Ureter (tissue), 1 donor: ENCODE results near the gene RPS17. TPM values are rescaled to one million over a fixed set of nuclear protein-coding genes. Genes with fewer than 3 reads are reported as not detected.

ENCODE experiments used
- DNase-seq: peaks from one replicate; pipeline ENCODE4 v3.0.0-alpha.2; 2020; ENCODE audit warnings: low spot score
- total RNA-seq: library from RNA; stranded (reverse); gene quantifications from one replicate; pipeline ENCODE4 v1.2.4, GENCODE V29; 2023
- donor health status: DM: yes; HTN: yes; CAD: no.

The RPS17 gene
- 1,866 TPM for total RNA-seq

DNA sequence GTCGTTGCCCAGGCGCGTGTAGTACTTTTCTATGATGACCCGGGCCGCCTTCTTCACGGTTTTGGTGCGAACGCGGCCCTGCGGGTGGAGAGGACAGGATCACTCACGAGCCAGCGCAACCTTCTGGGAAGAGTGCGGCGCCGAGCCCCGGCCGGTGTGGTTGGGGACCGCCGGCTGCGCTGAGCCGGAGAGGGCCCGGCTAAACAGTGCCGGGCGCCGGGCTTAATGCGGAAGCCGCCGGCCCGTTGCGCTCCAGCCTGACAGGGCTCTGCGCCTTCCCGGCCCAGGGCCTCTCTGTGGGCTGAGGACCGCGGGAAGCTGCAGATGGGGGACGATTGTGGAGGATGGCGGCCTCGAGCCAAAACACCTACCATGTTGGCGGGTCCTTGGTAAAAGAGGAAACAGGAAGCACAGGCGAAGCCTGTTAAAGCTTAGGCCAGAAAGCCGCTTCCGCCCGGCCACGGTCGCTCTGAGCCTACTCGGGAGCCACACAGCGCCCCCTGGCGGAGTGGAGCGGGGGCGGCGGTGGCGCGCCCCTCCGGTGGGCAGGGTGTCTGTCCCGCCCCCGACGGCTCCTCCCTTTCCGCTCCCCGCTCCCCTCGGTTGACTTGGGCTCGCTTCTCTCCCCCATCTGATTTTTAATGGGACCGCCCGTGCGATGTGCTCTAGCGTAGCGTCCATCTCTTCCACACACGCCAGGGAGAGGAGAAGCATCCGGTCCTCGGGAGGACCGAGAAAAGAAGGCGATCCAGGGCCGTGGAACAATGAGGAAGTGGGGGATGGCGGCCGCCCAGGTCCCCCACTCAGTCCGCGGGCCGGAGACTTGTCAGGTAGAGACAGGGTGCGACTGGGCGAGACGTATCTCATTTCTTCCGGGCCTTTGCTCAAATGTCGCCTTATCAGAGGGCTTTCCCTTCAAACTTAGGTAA is at the start of gene RPS17:
TSS of gene RPS17 (minus strand) at position 403 of the 929 bp plus-strand sequence. CDS start at position 374, 29 bp downstream.
- DNase-seq = peak; percentile 97

- no peak for DNase-seq
Observed at GRCh38 chr15:82587805-82588204, 47.5 kb upstream of the RPS17 start.

DNA sequence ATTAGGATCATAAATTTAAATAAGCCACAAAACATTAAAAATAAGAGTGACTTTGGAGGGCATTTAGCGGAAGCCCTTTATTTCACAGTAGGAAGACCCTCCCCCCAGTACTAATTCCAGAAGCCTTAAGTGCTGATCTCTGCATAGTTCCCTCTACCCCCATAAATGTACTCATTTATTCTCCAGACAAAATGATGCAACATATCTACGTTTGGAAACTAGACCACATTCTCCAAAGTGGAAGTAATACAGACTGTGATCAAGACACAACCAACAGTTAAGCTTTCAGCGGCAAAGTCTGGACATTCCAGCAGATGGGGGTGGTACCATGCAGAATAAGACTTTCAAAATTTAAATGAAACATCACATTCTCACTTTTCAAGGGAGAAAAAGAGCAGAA is 44.8 kb upstream of the RPS17 start:
- no peak for DNase-seq

DNA sequence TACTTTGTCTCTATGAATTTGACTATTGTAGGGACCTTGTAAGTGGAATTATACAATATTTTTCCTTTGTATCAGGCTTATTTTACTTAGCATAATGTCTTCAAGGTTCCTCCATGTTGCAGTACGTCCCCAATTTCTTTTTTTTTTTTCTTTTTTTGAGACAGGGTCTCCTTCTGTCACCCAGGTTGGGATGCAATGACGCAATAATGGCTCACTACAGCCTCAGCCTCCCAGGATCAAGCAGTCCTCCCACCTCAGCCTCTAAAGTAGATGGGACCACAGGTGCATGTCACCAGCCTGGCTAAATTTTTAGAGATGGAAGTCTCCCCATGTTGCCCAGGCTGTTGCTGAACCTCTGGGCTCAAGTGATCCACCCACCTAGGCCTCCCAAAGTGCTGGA is 40.5 kb upstream of the RPS17 start:
- DNase-seq = no peak

GRCh38 chr15:82575335-82575734 is 35.1 kb upstream of the RPS17 start:
- DNase-seq = no peak

DNA sequence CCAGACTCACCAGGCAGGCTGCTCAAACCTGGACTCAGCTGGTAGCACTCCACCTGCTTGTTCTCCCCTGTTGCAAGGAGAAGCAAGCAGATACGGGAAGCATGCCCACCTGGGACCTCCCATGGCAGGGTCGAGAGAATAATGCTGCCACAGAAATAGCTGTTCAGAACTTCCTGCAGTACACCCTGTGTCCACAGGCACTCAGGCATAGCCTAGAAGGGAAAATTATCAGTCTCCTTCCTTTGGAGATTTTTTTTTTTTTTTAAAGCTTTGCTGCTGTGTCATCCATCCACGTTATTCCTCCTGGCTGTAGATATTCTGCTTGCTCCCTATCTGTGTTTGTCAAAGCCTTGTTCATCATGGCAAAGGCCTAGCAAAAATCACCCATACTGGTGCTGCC is 32.7 kb upstream of the RPS17 start:
- no peak for DNase-seq

DNA sequence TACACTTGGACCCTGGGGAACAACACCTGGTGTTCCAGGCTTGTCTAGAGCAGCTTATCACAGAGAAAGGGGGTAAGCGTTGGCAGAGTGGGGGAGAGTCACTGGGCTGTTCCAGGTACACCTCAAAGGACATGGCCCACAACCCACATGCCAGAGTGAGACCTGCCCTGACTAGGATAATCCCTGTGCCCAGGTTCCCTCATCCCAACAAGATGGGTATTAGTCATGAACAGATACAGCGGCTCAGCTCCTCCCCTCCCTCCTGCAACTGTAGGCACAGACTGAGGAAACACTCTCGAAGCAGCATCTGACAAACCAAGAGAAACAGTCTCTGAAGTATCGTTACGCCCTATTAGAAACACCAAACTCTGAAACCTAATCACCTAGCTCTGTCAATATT is 32.1 kb upstream of the RPS17 start:
- no peak for DNase-seq

DNA sequence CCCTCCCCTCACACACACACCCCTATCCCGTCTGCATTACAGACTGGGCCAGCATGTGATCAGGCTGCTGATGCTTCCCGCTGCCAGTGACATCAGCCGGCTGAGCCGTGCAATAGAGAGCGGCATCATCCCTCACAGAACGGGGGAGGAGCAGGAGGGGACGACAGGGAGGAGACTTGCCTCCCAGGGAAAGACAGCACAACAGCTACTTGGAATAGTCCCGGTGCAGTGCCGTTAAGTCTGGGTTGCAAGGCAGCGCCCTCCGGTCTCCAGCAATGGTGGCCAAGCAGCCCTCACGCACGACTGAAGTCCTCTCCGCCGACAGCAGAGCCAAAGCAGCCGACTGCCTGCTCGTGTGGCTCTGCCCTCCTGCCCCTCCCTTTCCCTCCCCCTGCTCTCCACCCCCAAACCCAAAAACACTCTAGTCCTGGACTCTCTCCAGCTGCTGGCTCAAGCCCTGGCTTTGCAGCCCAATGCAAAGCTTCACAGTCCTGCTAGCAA is 31.5 kb upstream of the RPS17 start:
- peak; percentile 70 for DNase-seq

DNA sequence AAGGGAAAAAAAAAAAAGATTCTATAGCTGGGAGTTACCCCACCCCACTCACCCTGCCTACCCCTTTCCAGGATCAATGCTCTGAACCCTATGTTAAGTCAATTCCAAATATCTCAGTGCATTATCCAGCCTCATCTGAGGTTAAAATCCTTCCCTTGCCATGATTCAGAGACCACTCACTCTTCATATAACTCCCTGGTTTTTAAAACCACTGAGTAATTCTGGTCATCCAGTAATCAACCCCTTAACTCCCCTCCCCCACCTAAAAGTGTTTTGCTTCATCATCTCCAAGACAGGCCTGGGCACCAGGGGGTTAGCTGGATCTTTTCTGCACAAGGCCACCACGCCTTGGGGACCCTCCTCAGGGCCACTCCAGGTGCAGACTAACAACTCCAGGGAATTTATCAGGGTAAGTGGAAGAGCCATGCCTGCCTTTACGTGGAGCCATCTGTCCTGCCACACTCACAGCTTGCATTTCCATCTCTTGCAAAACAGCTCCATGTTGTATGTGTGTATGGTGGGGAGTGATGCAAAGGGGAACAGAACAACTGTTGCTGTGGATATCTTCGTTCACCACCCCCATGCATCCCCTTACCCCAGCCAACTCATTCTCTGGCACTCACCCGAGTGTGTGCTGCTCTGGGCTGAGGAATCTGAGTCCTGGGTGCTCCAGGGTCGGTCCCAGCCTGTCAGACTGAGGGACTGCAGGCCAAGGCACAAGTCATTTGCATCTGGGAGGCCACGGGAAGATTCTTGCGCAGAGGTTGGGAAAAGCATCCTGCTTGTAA is 30.7 kb upstream of the RPS17 start:
- no peak for DNase-seq

DNA sequence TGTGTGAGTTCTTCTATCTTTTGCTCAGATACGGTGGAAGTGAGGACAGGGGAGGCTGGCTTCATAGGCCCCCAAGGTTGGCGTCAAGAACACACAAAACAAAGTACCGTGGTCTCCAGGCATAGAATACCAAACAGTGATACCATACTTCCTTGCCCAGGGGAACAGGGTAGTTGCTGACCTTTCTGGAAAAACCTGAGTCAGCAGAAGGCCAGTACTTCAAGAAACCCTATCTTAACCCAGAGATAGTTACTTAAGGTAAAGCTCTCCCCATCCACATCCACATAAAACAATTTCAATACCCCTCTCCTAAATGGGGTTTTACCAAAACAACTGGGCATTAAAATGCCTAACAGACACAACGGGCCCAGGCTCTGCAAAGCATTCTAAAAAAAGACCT is 29.6 kb upstream of the RPS17 start:
- DNase-seq = no peak

DNA sequence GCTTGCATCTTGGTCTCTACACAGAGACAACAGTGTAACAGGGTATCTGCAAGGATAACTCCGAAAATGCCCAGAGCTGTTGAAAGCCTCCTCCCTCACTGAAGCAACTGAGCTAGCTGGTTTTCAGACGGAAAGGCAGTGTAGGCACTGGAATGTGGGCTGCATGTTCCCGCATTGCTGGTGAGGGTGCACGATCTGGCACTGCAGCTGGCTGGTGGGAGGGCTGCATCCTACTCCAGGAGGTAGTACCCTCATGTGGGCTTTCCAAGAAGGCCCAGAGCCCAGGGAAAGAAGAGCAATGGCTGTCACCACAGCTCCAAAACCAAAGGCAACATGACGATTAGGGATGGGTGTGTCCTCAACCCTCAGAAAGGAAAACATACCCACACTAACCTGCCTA is 28.7 kb upstream of the RPS17 start:
- DNase-seq = no peak

DNA sequence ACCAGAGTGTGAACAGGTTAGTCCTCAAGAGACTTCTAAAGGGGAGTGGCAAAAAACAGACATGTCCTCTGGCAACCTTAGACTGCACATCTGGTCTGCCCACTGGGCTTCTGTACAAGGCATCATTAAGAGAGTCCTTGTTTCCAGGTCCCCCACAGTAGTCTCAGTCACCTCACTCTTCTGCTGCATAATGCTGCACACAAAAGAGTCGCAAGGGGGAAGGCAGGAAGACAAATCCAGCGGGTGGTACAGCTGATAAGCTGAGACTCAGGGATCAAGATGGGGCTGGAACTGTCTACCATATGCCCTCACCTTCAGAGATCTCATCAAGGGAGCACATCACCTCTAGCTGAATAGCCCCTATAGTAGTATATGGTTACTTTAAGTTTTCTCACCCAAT is 27.4 kb upstream of the RPS17 start:
- DNase-seq = no peak

- no peak for DNase-seq
Observed at GRCh38 chr15:82566690-82567089, 26.4 kb upstream of the RPS17 start.

GRCh38 chr15:82558502-82558901 is 18.2 kb upstream of the RPS17 start:
- no peak for DNase-seq

GRCh38 chr15:82556315-82557035 is 16.2 kb upstream of the RPS17 start:
- DNase-seq = no peak

DNA sequence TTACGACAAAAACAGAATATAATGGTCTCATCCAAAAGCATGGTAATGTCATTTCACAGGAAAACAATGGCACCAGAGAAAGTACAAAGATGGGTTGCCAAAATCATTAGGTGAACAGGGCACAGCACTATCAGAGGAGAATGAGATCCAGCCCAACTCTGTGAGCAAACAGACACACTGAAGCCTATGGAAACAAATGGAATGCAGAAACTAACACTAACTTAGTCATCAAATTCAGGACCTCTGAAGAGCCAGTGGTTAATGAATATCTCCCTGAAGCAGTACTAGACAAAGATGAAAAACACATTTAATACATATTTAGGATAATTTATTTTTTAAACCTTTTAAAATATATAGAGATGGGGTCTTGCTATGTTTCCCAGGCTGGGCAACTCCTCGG is 14.6 kb upstream of the RPS17 start:
- no peak for DNase-seq

GRCh38 chr15:82554351-82554750 is 14.1 kb upstream of the RPS17 start:
- no peak for DNase-seq

- no peak for DNase-seq
Observed at GRCh38 chr15:82553846-82554245, 13.6 kb upstream of the RPS17 start.

GRCh38 chr15:82552861-82553260 is 12.6 kb upstream of the RPS17 start:
- DNase-seq = no peak

- no peak for DNase-seq
Observed at GRCh38 chr15:82551646-82552247, 11.5 kb upstream of the RPS17 start.

GRCh38 chr15:82549199-82549665 is 9.0 kb upstream of the RPS17 start:
- DNase-seq = no peak

DNA sequence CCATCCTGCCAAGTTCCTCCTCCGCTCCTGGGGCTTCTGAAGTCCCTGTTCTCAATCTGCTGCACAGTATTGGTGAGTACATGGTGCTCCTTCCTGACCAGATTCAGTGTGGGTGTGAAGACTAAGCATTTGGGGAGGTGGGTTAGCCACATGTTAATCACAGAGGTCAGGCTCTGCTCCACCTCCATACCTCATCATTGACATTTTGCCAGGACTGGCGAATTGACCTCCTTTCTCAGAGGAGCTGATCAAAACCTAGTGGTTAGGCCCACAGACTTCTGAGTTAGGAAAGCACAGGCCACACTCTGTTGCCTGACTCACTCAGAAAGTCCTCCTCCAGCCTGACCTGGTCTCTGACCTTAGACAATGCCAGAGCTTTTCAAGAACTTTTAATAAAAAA is 8.4 kb upstream of the RPS17 start:
- no peak for DNase-seq
